Heart left ventricle (tissue), 16 donors: Measurements from ENCODE around the gene CDH23. TPM values are rescaled to one million over a fixed set of nuclear protein-coding genes. Genes with fewer than 3 reads are reported as not detected.

Experiments
- ATAC-seq, 4 donors: fragments of 200-7000 bp; cut with Tn5 transposase; one replicate each; pipeline ENCODE4 v1.9.1; 2020 to 2022; ENCODE audit warnings: moderate library complexity in 4 of 4, mild to moderate bottlenecking in 3 of 4, moderate number of reproducible peaks in 1 of 4
- DNase-seq, 5 donors: peaks; one replicate each; pipeline ENCODE4 v3.0.0-alpha.2; 2020
- H3K27ac ChIP-seq, 12 donors: fragments of 200-600 bp; sonication (generic) in 4 of 12; one replicate each; pipeline versions ENCODE4 v1.5.0 to v1.8.0; 2016 to 2022; ENCODE audit warnings: mild to moderate bottlenecking in 2 of 12
- H3K27me3 ChIP-seq, 9 donors: fragments of 200-600 bp; sonication (generic) in 2 of 9; one replicate each; pipeline versions ENCODE4 v1.5.1 to v1.8.0; 2016 to 2022; ENCODE audit warnings: mild to moderate bottlenecking in 3 of 9
- H3K36me3 ChIP-seq, 9 donors: fragments of 200-600 bp; sonication (generic) in 2 of 9; one replicate each; pipeline versions ENCODE4 v1.5.0 to v1.8.0; 2018 to 2022; ENCODE audit warnings: mild to moderate bottlenecking in 2 of 9
- H3K4me1 ChIP-seq, 12 donors: fragments of 200-600 bp; sonication (generic) in 4 of 12; one replicate each; pipeline versions ENCODE4 v1.5.0 to v1.8.0; 2016 to 2022; ENCODE audit warnings: mild to moderate bottlenecking in 3 of 12
- H3K4me3 ChIP-seq, 12 donors: fragments of 200-600 bp; sonication (generic) in 4 of 12; one replicate each; pipeline versions ENCODE4 v1.5.0 to v1.8.0; 2017 to 2022; ENCODE audit warnings: mild to moderate bottlenecking in 9 of 12, moderate library complexity in 4 of 12
- H3K9me3 ChIP-seq, 12 donors: fragments of 200-600 bp; sonication (generic) in 4 of 12; one replicate each; pipeline versions ENCODE4 v1.5.0 to v1.8.0; 2016 to 2022; ENCODE audit warnings: mild to moderate bottlenecking in 1 of 12
- CTCF ChIP-seq, 12 donors: fragments of 200-600 bp; sonication (generic) in 4 of 12; IDR thresholded peaks; one replicate each; pipeline versions ENCODE4 v1.5.0 to v1.8.0; 2018 to 2022; ENCODE audit warnings: antibody characterized with exemption in 12 of 12, mild to moderate bottlenecking in 5 of 12
- POLR2A ChIP-seq, 2 donors: fragments of 450-650 bp; IDR thresholded peaks; one replicate each; pipeline ENCODE4 v1.6.1; 2017; ENCODE audit warnings: antibody characterized with exemption in 2 of 2, mild to moderate bottlenecking in 2 of 2, moderate library complexity in 2 of 2
- WGBS, 4 donors: extraction: QIAGEN DNeasy Blood & Tissue Kit in 2 of 4; methylation state at CpG; one replicate each; pipeline versions ENCODE4 v1.1.5 to v1.1.7; 2013 to 2018; 5-methylcytosine and 5-hydroxymethylcytosine counted together
- intact Hi-C, 10 donors: fragments of 100-400 bp; cut with DNase I; formaldehyde crosslinking; loops; one replicate each; pipeline versions ENCODE4 v1.11.1 to v1.14.2; 2022
- polyA plus RNA-seq, 2 donors: library from polyadenylated mRNA; stranded (reverse); fragments of 200-250 nt; gene quantifications; one replicate each; pipeline ENCODE4 v1.2.3, GENCODE V29; 2013
- total RNA-seq, 9 donors: library from RNA; depleted of rRNA in 2 of 9; stranded (reverse); fragments of >200 nt in 2 of 9; fragmentation: NEBNext Ultra II Directional in 3 of 9; extraction: Animal tissue kit (Norgen Biotek cat#: 25700) in 3 of 9; gene quantifications; one replicate each; pipeline versions ENCODE4 v1.1.0 to v1.2.4, GENCODE V29; 2016 to 2023
- donor health status: ischemic (EF 13 %, LVEDD 7.1; RV severe dilation, severe dysfunction).
- donor health status: healthy with polysubstance abuse.
- donor health status: DM: no; HTN: yes; CAD: no.
- donor health status: DM: no; HTN: no; CAD: no.
- donor health status: ischemic (EF 25% LVEDD 6.9; RV normal size, moderate dysfunction).
- donor health status: ischemic (EF 25% LVEDD 5.7; RV mildly dilated, moderate dysfunction).
- donor health status: healthy.
- donor health status: DM: yes; HTN: yes; CAD: no.
- donor health status: ischemic (EF 35%, LVEDD 5.7; RV mildly dilated, moderate dysfunction).
- donor health status: nonischemic (EF 11% LVEDD 7.7; RV severe dilation, severe dysfunction).
- donor health status: DM: yes; HTN: yes; CAD: no.
- donor health status: PGD.
- donor health status: ischemic (EF 29% LVEDD 5.4; RV normal size, mild dysfunction).
- donor health status: nonischemic (EF 23%, LVEDD 6.1; RV moderate dilation, normal function).

The CDH23 gene
- total and polyA plus RNA-seq, 11 donors: 1.2 to 8.6 (median 3.9) TPM

- Histone ChIP-seq H3K9me3 (no peaks in the 10 kb centered on the region), H3K27ac (no peak overlapping the region), H3K4me3 (no peak overlapping the region), H3K27me3 (no peaks in the 10 kb centered on the region), H3K4me1 (peaks cover 0 to 18% (median under 1%) of the 10 kb centered on the region in 12 donors), H3K36me3 (no peaks in the 10 kb centered on the region)
- ATAC-seq: no peak
- no peak for TF ChIP-seq CTCF (IDR thresholded peaks at IDR 0.05)
- TF ChIP-seq POLR2A (IDR thresholded peaks at IDR 0.05): no peak
- intact Hi-C loops: loop anchor here in 8 of 10 donors (5.0 to 10.0 kb wide), 9 partner anchors 65 to 512 kb away; partner anchors contain the start of gene SLC29A3 (in 1 of the 8)
- 92 to 100% (median 98%) methylated on average over 1 of the region's 1 CpG for WGBS, 4 donors
- DNase-seq: no peak
These were observed 14.0 kb upstream of the CDH23 start for GRCh38 chr10:71382757-71383156.

DNA sequence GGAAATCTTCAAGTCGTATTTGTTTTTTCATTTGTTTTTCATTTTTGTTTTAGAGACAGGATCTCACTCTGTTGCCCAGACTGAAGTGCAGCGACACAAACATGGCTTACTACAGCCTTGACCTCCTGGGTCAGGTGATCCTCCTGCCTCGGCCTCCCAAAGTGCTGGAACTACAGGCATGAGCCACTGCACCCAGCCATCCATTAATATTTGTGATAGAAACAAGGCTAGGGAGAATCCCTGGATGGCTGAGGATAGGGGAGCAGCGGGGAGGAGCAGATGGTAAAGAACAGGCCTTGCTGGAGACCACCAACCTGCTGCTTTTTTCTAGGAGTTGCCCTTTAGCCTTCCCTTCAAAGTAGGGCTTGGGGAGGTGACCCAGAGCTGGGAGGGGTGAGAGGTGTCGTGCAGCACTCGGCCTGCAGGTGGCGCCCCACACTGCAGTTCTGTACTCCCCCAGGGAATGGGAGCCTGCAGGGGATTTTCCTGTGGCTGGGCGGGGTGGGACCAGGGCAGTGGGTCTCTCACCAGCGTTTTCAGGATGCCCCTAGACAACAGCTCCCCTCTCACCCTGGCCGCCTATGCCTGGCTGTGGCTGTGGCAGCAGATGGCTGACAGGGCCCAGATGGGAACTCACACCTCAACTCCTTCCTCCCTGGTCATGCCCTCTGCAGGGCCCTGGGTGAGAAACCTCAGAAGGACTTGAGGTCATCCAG, 12.6 kb upstream of the CDH23 start:
- Histone ChIP-seq H3K4me1 (peaks cover 0 to 6% (median 0%) of the 10 kb centered on the region in 12 donors), H3K4me3 (no peak overlapping the region), H3K27me3 (no peaks in the 10 kb centered on the region), H3K9me3 (no peaks in the 10 kb centered on the region), H3K36me3 (no peaks in the 10 kb centered on the region), H3K27ac (no peak overlapping the region)
- intact Hi-C loops: loop anchor here in 9 of 10 donors (2.0 to 10.0 kb wide), 10 partner anchors 67 to 511 kb away; partner anchors contain the start of gene SLC29A3 (in 1 of the 9)
- TF ChIP-seq POLR2A (IDR thresholded peaks at IDR 0.05): no peak
- TF ChIP-seq CTCF (IDR thresholded peaks at IDR 0.05): peak; percentile 79 to 92 (median 88)
- ATAC-seq: peak; percentile 82 to 92 (median 89)
- peak; percentile 55 to 83 (median 71) for DNase-seq
- 24 to 35% (median 28%) methylated on average over 9 to 10 of the region's 10 CpGs for WGBS, 4 donors

DNA sequence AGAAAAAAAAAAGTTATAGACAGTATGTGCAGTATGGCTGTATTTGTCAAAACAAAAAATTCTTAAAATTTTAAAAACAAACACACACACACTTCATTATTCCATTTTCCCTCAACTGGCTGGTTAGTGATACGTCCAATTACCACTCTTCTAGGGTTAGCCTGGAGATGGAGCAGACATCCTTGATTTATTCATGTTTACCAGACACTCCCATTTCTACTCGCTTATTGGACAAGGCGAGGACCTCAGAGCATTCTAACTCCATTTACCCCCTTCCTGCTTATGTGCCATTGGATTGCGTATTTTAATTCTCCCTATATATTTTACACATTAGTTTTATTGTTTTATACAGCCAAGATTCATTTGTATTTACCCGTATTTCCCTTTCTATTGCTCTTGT, 8.5 kb upstream of the CDH23 start:
- 91 to 94% (median 93%) methylated on average over 5 of the region's 5 CpGs for WGBS, 4 donors

More for the DNA sequence above, 8.5 kb upstream of the CDH23 start:
- no peak overlapping the region for H3K4me3 ChIP-seq
- DNase-seq (no peak), ATAC-seq (no peak)
- H3K4me1 ChIP-seq: peaks cover 0 to 6% (median 0%) of the 10 kb centered on the region in 12 donors
- intact Hi-C loops: loop anchor here in 6 of 10 donors (5.0 to 10.0 kb wide), 6 partner anchors 217 to 507 kb away; no protein-coding TSS in a partner anchor
- H3K36me3 ChIP-seq: no peaks in the 10 kb centered on the region
- peaks cover 0 to 10% (median 0%) of the 10 kb centered on the region in 9 donors for H3K27me3 ChIP-seq
- no peaks in the 10 kb centered on the region for H3K9me3 ChIP-seq
- no peak overlapping the region for H3K27ac ChIP-seq
- TF ChIP-seq POLR2A (IDR thresholded peaks at IDR 0.05) (no peak), CTCF (IDR thresholded peaks at IDR 0.05) (no peak)
